Stomach (tissue), 9 donors: ENCODE results near the gene PPIC. TPM values are rescaled to one million over a fixed set of nuclear protein-coding genes. Genes with fewer than 3 reads are reported as not detected.
"Not testable (repeated sequence)": the region's sequence is repeated elsewhere in the genome, so short reads cannot be mapped to it uniquely, and the experiment has no call there.

ENCODE experiments used
- DNase-seq, 2 donors: peaks; one replicate each; pipeline versions ENCODE4 v3.0.0 to v3.0.0-alpha.2; 2013 to 2019
- H3K27ac ChIP-seq, 5 donors: fragments of 200-600 bp in 4 of 5; sonication (generic) in 4 of 5; one replicate each; pipeline ENCODE4 v1.5.1; 2013 to 2019; ENCODE audit warnings: mild to moderate bottlenecking in 1 of 5, moderate library complexity in 1 of 5
- H3K27me3 ChIP-seq, 3 donors: fragments of 200-600 bp; sonication (generic); one replicate each; pipeline ENCODE4 v1.5.1; 2017 to 2019; ENCODE audit warnings: mixed run types in 1 of 3
- H3K36me3 ChIP-seq, 4 donors: fragments of 200-600 bp; sonication (generic); 1 replicate in 3 of 4; 2 replicates in 1 of 4; pipeline ENCODE4 v1.5.1; 2016 to 2019
- H3K4me1 ChIP-seq, 4 donors: fragments of 200-600 bp; sonication (generic); one replicate each; pipeline ENCODE4 v1.5.1; 2016 to 2019
- H3K4me3 ChIP-seq, 4 donors: fragments of 200-600 bp; sonication (generic) in 3 of 4; one replicate each; pipeline ENCODE4 v1.5.1; 2016 to 2019; ENCODE audit warnings: mild to moderate bottlenecking in 1 of 4
- H3K9me3 ChIP-seq, 4 donors: fragments of 200-600 bp; sonication (generic); one replicate each; pipeline ENCODE4 v1.5.1; 2016 to 2019
- CTCF ChIP-seq, 7 experiments: fragments of 450-650 bp in 4 of 7; fragments of 200-600 bp in 3 of 7; sonication (generic) in 3 of 7; IDR thresholded peaks; one replicate each; pipeline ENCODE4 v1.5.1; 2016 to 2019; ENCODE audit warnings: antibody characterized with exemption in 7 of 7, control low read depth in 2 of 7, mild to moderate bottlenecking in 1 of 7
- EP300 ChIP-seq: sonication (generic); formaldehyde crosslinking; IDR thresholded peaks from one replicate; pipeline ENCODE4 v1.6.1; 2017; ENCODE audit warnings: antibody characterized with exemption
- POLR2A ChIP-seq, 4 donors: fragments of 450-650 bp; IDR thresholded peaks; one replicate each; pipeline ENCODE4 v1.6.1; 2016; ENCODE audit warnings: antibody characterized with exemption in 4 of 4, control low read depth in 2 of 4, mild to moderate bottlenecking in 1 of 4, moderate library complexity in 1 of 4
- POLR2AphosphoS5 ChIP-seq, 3 donors: sonication (generic); formaldehyde crosslinking; IDR thresholded peaks; one replicate each; pipeline ENCODE4 v1.6.1; 2016; ENCODE audit warnings: antibody characterized with exemption in 3 of 3
- WGBS, 5 donors: extraction: QIAGEN DNeasy Blood & Tissue Kit in 3 of 5; methylation state at CpG; one replicate each; pipeline versions ENCODE4 v1.1.5 to v1.1.7; 2013 to 2018; 5-methylcytosine and 5-hydroxymethylcytosine counted together
- intact Hi-C: fragments of 100-400 bp; cut with DNase I; formaldehyde crosslinking; loops from one replicate; pipeline ENCODE4 v1.15.1; 2023; ENCODE audit warnings: low total_unique reads
- polyA plus RNA-seq, 3 donors: library from polyadenylated mRNA; stranded (reverse); fragments of 200-250 nt; gene quantifications; one replicate each; pipeline ENCODE4 v1.2.3, GENCODE V29; 2013
- small RNA-seq, 4 donors: library from RNA; depleted of rRNA; stranded (forward); fragments of <200 nt; gene quantifications; one replicate each; pipeline ENCODE3, GENCODE V24; 2016
- total RNA-seq, 5 donors: library from RNA; depleted of rRNA; stranded (reverse); fragments of >200 nt; gene quantifications; one replicate each; pipeline versions ENCODE4 v1.1.0 to v1.2.3, GENCODE V29; 2014 to 2016
- donor health status: healthy with polysubstance abuse.
- donor health status: Bipolar disorder and iron deficiency.
- donor health status: healthy.

PPIC gene
- total and polyA plus RNA-seq, 8 donors = 6.9 to 57.5 (median 20.4) TPM

DNA sequence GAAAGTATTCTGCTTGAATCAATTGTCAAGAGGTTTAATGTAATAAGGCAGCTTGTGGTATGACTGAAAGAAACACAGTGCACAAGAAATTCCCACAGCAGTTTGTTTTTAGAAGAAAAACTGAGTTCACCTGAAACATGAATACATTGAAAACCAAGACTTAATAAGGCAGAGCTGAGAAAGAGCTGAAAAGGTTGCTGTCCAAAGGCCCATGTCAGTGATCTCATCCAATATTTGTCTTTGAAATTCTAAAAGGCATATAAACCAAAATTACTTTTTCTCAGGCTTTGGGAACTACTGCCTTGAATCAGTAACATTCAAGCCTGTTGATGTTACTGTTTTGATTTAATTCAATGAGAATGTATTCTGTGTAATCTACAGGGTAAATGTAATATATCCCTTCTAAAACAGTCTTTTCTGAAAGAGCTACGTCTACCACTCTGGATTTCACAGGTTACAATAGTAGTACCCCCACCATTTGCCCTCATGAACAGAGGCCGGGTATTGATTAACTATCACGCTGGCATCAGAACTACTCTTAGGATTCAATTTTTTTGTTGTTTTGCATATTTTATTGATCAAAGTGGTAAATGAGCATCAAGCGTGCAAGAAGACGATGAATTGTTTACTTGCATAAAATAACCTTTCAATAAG is 57.8 kb downstream of the PPIC start:
- Histone ChIP-seq H3K4me1 (peaks cover 0 to 8% (median 2%) of the 10 kb centered on the region in 4 donors), H3K36me3 (no peaks in the 10 kb centered on the region), H3K9me3 (no peaks in the 10 kb centered on the region), H3K27me3 (no peaks in the 10 kb centered on the region), H3K27ac (no peak overlapping the region), H3K4me3 (no peak overlapping the region)
- intact Hi-C loops = no loop called here
- no peak for DNase-seq
- TF ChIP-seq CTCF (IDR thresholded peaks at IDR 0.05) (no peak), POLR2AphosphoS5 (IDR thresholded peaks at IDR 0.05) (no peak), EP300 (no peak), POLR2A (IDR thresholded peaks at IDR 0.05) (no peak)
- WGBS, 5 donors = 78 to 99% (median 98%) methylated on average over 5 of the region's 5 CpGs

DNA sequence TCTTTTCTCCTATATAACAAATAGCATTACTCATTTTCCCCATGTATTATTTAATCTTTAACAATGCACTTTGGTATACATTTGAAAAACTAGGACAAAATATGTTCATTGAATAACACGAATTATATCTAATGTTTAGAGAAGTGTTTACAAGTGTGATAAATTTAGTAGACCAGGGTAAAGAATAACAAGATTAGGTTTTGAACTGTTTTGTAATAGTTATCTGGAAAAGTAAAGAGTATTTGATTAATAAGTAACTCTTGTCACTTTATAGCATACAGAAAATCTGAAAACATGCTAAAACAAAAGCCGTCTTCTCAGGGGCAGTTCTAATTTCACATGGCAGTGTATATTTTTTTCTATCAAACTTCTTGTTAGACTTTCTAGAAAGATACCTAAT is 58.5 kb downstream of the PPIC start:
- no peak for TF ChIP-seq CTCF (IDR thresholded peaks at IDR 0.05)
- TF ChIP-seq POLR2A (IDR thresholded peaks at IDR 0.05) = no peak
- TF ChIP-seq POLR2AphosphoS5 (IDR thresholded peaks at IDR 0.05) = no peak
- no peak for TF ChIP-seq EP300
- Histone ChIP-seq H3K9me3 (no peaks in the 10 kb centered on the region), H3K27me3 (no peaks in the 10 kb centered on the region), H3K27ac (no peak overlapping the region), H3K4me3 (no peak overlapping the region), H3K36me3 (no peaks in the 10 kb centered on the region), H3K4me1 (peaks cover 0 to 8% (median 2%) of the 10 kb centered on the region in 4 donors)
- 25 to 56% (median 46%) methylated on average over 2 of the region's 2 CpGs for WGBS, 5 donors
- intact Hi-C loops = no loop called here
- DNase-seq = no peak

DNA sequence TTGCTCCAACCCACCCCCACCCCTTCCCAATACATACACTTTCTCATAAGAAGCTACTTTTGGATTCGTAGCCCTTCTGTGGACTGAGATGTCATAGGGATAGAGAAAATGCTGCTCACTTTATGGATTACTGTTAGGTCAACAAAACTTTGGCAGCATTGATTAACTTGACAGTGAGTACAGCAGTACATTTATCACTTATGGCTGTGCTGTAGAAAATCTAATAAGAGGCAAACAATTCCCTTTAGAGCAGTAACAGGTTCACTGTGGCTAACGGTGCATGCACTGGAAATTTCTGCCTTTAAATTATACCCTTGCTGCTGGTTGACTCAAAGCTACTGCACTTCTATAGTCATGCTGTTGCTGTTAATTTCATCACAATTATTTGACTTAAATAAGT is 59.2 kb downstream of the PPIC start:
- Histone ChIP-seq H3K27ac (no peak overlapping the region), H3K27me3 (no peaks in the 10 kb centered on the region), H3K9me3 (no peaks in the 10 kb centered on the region), H3K4me3 (no peak overlapping the region), H3K4me1 (peaks cover 0 to 8% (median 2%) of the 10 kb centered on the region in 4 donors), H3K36me3 (no peaks in the 10 kb centered on the region)
- no peak for TF ChIP-seq POLR2A (IDR thresholded peaks at IDR 0.05)
- TF ChIP-seq POLR2AphosphoS5 (IDR thresholded peaks at IDR 0.05) = no peak
- no peak for TF ChIP-seq EP300
- no peak for DNase-seq
- 45 to 62% (median 52%) methylated on average over 2 of the region's 2 CpGs for WGBS, 5 donors
- intact Hi-C loops = no loop called here

- H3K4me3 ChIP-seq, H3K36me3 ChIP-seq, intact Hi-C loops, H3K27ac ChIP-seq, DNase-seq, H3K9me3 ChIP-seq, H3K27me3 ChIP-seq, H3K4me1 ChIP-seq: not testable (repeated sequence)
- 93 to 99% (median 98%) methylated on average over 3 of the region's 3 CpGs for WGBS, 5 donors
Measured at GRCh38 chr5:122974251-122974650, 62.3 kb downstream of the PPIC start.

DNA sequence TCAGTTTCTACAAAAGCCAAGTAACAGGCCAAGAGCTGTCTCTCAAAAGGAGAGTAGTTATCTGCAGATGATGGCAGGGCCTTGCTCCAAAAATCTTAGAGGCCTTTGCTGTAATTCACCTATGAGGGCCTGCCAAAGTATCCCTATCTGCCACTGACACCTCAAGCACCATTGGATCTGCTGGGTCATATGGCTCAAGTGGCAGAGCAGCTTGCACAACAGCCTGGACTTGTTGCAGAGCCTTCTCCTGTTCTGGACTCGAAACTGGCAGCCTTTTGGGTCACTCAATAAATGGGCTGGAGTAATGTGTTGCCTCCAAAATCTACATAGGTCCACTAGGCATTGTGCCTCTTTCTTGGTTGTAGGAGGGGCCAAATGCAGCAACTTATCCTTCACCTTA is 62.8 kb downstream of the PPIC start:
- H3K36me3 ChIP-seq, H3K4me3 ChIP-seq, H3K27ac ChIP-seq, H3K27me3 ChIP-seq, H3K4me1 ChIP-seq, H3K9me3 ChIP-seq, DNase-seq, intact Hi-C loops: not testable (repeated sequence)
- 89 to 100% (median 92%) methylated on average over 1 of the region's 1 CpG for WGBS, 5 donors

Small RNAs within 50 kb of the gene (small RNA-seq; reads per million reads assigned to genes)
- gene RN7SL689P = 0 reads per million in 4 donors
- 0 reads per million in 4 donors for gene RN7SL711P

Other genes starting within 250 kb of the PPIC start
- gene SNX24, start 191.1 kb downstream of the PPIC start, total RNA-seq = 10 to 100 TPM in 4 of 5 donors, 1 to 10 TPM in 1; 1.2 to 38.5 (median 20.1) TPM
- 10 to 100 TPM in 2 of 3 donors, 1 to 10 TPM in 1; 10.0 to 21.7 (median 19.9) TPM for gene SNX24, start 191.1 kb downstream of the PPIC start, polyA plus RNA-seq
- 10 to 100 TPM in 1 of 5 donors, 1 to 10 TPM in 1, under 1 TPM in 3; under 0.01 to 24.2 (median 0.87) TPM for gene PRDM6, start 52.5 kb upstream of the PPIC start, total RNA-seq
- 1 to 10 TPM in 1 of 3 donors, under 1 TPM in 2; 0.15 to 1.8 (median 0.19) TPM for gene PRDM6, start 52.5 kb upstream of the PPIC start, polyA plus RNA-seq